ENCODE measurements around the gene SLC25A36. TPM values are rescaled to one million over a fixed set of nuclear protein-coding genes. Genes with fewer than 3 reads are reported as not detected.

SLC25A36 gene
- total and polyA plus RNA-seq, 2 experiments from 2014 or later: 45.1 to 61.5 TPM

DNA sequence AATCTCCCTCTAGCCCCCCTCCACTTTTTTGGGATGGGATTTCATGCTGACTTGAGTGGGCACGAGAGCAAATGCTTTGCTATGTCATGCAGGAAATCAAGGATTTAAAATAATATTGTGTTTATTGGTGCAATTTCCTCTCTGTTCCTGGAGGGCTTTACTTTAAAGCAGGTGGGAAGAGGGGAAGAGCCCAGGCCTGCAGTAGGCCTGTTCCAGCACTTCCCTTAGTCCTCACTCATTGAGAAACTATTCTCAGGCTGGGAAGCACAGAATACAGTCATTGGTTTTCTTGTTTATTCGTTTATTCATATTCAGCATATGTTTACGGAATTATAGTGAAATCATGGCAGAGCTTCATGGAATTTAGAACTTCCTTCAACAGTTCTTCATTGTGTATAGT lies 67.9 kb downstream of the SLC25A36 start:
- H3K36me3 ChIP-seq (ENCODE audit: low read depth): no peaks in the 10 kb centered on the region
- no peaks in the 10 kb centered on the region for H4K20me1 ChIP-seq (ENCODE audit: insufficient read depth)
- H3F3A ChIP-seq (ENCODE audit: insufficient read depth): no peaks in the 10 kb centered on the region
- in situ Hi-C loops (cut with MboI): no loop called here
- no peaks in the 10 kb centered on the region for H3K4me1 ChIP-seq (ENCODE audit: insufficient read depth)
- no peaks in the 10 kb centered on the region for H3K79me2 ChIP-seq (ENCODE audit: insufficient read depth)
- DNase-seq: no peak
- no peak overlapping the region for H3K27ac ChIP-seq
- H3K4me3 ChIP-seq: no peak overlapping the region
- WGBS, 2 experiments (ENCODE audit: low coverage in 1 of 2, low lambda C conversion rate in 2 of 2, missing lambda C conversion rate in 2 of 2): 54 to 60% methylated on average over 3 of the region's 3 CpGs
- H3K9me3 ChIP-seq (ENCODE audit: low read depth): no peaks in the 10 kb centered on the region
- H3K4me2 ChIP-seq (ENCODE audit: unreplicated experiment): no peak overlapping the region
- TF ChIP-seq EZH2phosphoT487 (IDR thresholded peaks at IDR 0.05; ENCODE audit: insufficient read depth, low read depth) (no peak), EZH2 (IDR thresholded peaks at IDR 0.05; ENCODE audit: insufficient read depth, poor library complexity, severe bottlenecking) (no peak)
- no peak overlapping the region for H3K9ac ChIP-seq
- peaks cover 15% of the 10 kb centered on the region; the same call in 1 of the 2 replicates for H3K27me3 ChIP-seq (replicated peaks; ENCODE audit: insufficient read depth)
- no peaks in the 10 kb centered on the region for H3K9me2 ChIP-seq (ENCODE audit: insufficient read depth)
- no peak overlapping the region for H2AFZ ChIP-seq

GRCh38 chr3:141011232-141011996 lies 69.8 kb downstream of the SLC25A36 start:
- H4K20me1 ChIP-seq (ENCODE audit: insufficient read depth): no peaks in the 10 kb centered on the region
- no peak overlapping the region for H3K27ac ChIP-seq
- no peak overlapping the region for H3K4me2 ChIP-seq (ENCODE audit: unreplicated experiment)
- no peaks in the 10 kb centered on the region for H3K9me2 ChIP-seq (ENCODE audit: insufficient read depth)
- TF ChIP-seq EZH2phosphoT487 (IDR thresholded peaks at IDR 0.05; ENCODE audit: insufficient read depth, low read depth): no peak
- no peak overlapping the region for H2AFZ ChIP-seq
- H3K79me2 ChIP-seq (ENCODE audit: insufficient read depth): no peaks in the 10 kb centered on the region
- in situ Hi-C loops (cut with MboI): loop anchor here (5.0 to 10.0 kb wide), 2 partner anchors 96 to 183 kb away; no protein-coding TSS in a partner anchor
- H3K9ac ChIP-seq: no peak overlapping the region
- no peaks in the 10 kb centered on the region for H3K4me1 ChIP-seq (ENCODE audit: insufficient read depth)
- peaks cover 25% of the 10 kb centered on the region for H3K27me3 ChIP-seq (replicated peaks; ENCODE audit: insufficient read depth)
- DNase-seq: peak; percentile 82
- no peaks in the 10 kb centered on the region for H3K36me3 ChIP-seq (ENCODE audit: low read depth)
- no peaks in the 10 kb centered on the region for H3F3A ChIP-seq (ENCODE audit: insufficient read depth)
- H3K9me3 ChIP-seq (ENCODE audit: low read depth): no peaks in the 10 kb centered on the region
- WGBS, 2 experiments (ENCODE audit: low coverage in 1 of 2, low lambda C conversion rate in 2 of 2, missing lambda C conversion rate in 2 of 2): 12 to 13% methylated on average over 13 of the region's 13 CpGs
- no peak overlapping the region for H3K4me3 ChIP-seq

DNA sequence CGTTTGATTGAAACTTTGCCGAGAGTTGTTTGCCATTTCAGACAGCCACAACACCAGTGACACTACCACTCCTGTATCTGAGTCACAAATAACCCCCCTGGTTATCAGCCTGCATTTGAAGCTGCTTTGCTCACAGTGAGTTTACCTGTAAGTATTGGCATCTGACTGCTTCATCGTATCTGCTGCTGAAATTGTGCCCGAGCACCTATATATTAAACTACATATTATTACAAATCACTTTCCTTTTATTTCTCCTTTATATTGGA lies 70.3 kb downstream of the SLC25A36 start:
- no peak overlapping the region for H3K9ac ChIP-seq
- H2AFZ ChIP-seq: no peak overlapping the region
- H3K4me1 ChIP-seq (ENCODE audit: insufficient read depth): no peaks in the 10 kb centered on the region
- no peaks in the 10 kb centered on the region for H3K9me3 ChIP-seq (ENCODE audit: low read depth)
- no peaks in the 10 kb centered on the region for H3F3A ChIP-seq (ENCODE audit: insufficient read depth)
- H3K27me3 ChIP-seq (replicated peaks; ENCODE audit: insufficient read depth): peaks cover 25% of the 10 kb centered on the region
- H4K20me1 ChIP-seq (ENCODE audit: insufficient read depth): no peaks in the 10 kb centered on the region
- 39 to 43% methylated on average over 4 of the region's 4 CpGs for WGBS, 2 experiments (ENCODE audit: low coverage in 1 of 2, low lambda C conversion rate in 2 of 2, missing lambda C conversion rate in 2 of 2)
- no peaks in the 10 kb centered on the region for H3K9me2 ChIP-seq (ENCODE audit: insufficient read depth)
- DNase-seq: no peak
- H3K27ac ChIP-seq: no peak overlapping the region
- H3K79me2 ChIP-seq (ENCODE audit: insufficient read depth): no peaks in the 10 kb centered on the region
- no peak overlapping the region for H3K4me3 ChIP-seq
- no peaks in the 10 kb centered on the region for H3K36me3 ChIP-seq (ENCODE audit: low read depth)
- no peak for TF ChIP-seq EZH2phosphoT487 (IDR thresholded peaks at IDR 0.05; ENCODE audit: insufficient read depth, low read depth)
- no peak for TF ChIP-seq EZH2 (IDR thresholded peaks at IDR 0.05; ENCODE audit: insufficient read depth, poor library complexity, severe bottlenecking)
- in situ Hi-C loops (cut with MboI): loop anchor here (5.0 to 10.0 kb wide), 2 partner anchors 95 to 183 kb away; no protein-coding TSS in a partner anchor
- H3K4me2 ChIP-seq (ENCODE audit: unreplicated experiment): no peak overlapping the region

DNA sequence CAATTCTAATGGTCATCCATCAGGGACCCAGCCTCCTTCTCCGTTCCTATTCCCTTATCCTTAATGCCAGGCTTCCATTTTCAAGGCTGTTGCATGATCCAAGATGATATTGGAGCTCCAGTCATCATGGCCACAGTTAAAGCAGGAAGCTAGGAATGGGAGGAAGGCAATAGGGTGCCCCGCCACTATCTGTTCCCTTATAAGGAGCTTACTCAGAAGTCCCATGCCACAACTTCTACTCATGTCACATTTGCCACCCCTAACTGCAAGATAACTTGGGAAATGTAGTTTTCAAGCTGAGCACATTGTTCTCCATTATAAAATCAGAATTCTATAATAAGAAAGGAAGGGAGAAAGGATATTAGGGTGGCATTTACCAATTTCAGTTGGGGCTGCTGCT lies 70.9 kb downstream of the SLC25A36 start:
- Histone ChIP-seq H3K9me3 (ENCODE audit: low read depth) (no peaks in the 10 kb centered on the region), H3K27me3 (replicated peaks; ENCODE audit: insufficient read depth) (peaks cover 25% of the 10 kb centered on the region), H3K36me3 (ENCODE audit: low read depth) (no peaks in the 10 kb centered on the region), H3K27ac (no peak overlapping the region), H3F3A (ENCODE audit: insufficient read depth) (no peaks in the 10 kb centered on the region), H3K9ac (no peak overlapping the region), H2AFZ (no peak overlapping the region), H4K20me1 (ENCODE audit: insufficient read depth) (no peaks in the 10 kb centered on the region), H3K4me1 (ENCODE audit: insufficient read depth) (no peaks in the 10 kb centered on the region), H3K9me2 (ENCODE audit: insufficient read depth) (no peaks in the 10 kb centered on the region), H3K4me2 (ENCODE audit: unreplicated experiment) (no peak overlapping the region), H3K4me3 (no peak overlapping the region), H3K79me2 (ENCODE audit: insufficient read depth) (no peaks in the 10 kb centered on the region)
- no peak for TF ChIP-seq EZH2phosphoT487 (IDR thresholded peaks at IDR 0.05; ENCODE audit: insufficient read depth, low read depth)
- TF ChIP-seq EZH2 (IDR thresholded peaks at IDR 0.05; ENCODE audit: insufficient read depth, poor library complexity, severe bottlenecking): no peak
- no peak for DNase-seq
- in situ Hi-C loops (cut with MboI): loop anchor here (5.0 to 10.0 kb wide), 2 partner anchors 95 to 182 kb away; no protein-coding TSS in a partner anchor
- 37 to 46% methylated on average over 2 of the region's 2 CpGs for WGBS, 2 experiments (ENCODE audit: low coverage in 1 of 2, low lambda C conversion rate in 2 of 2, missing lambda C conversion rate in 2 of 2)

Measured in GM23248 (cell line).